Activated CD8-positive, alpha-beta memory T cell treated with anti-CD3 and anti-CD28 coated beads for 24 hours (primary cell): Measurements from ENCODE around the gene PTPRG.

Source experiments
- DNase-seq: peaks from one replicate; pipeline ENCODE4 v3.0.0-alpha.2; 2020

Gene PTPRG

DNA sequence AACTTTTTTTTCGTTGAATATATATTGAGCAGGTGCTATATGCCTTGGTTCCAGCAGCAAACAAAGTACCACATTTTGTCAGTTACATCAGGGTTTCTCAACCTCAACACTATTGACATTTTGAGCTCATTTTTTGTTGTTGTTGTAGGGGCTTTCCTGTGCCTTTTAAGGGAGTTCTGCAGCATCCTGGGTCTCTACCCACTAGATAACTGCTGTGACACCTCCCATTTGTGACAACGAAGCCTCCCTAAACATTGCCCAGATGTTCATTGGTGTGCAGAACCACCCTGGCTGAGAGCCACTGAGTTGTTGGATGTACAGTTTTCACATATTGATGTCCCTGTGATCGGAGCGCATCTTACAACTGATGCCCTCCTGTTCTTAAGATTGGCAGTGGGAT lies 382.6 kb downstream of the PTPRG start:
- DNase-seq = no peak

DNA sequence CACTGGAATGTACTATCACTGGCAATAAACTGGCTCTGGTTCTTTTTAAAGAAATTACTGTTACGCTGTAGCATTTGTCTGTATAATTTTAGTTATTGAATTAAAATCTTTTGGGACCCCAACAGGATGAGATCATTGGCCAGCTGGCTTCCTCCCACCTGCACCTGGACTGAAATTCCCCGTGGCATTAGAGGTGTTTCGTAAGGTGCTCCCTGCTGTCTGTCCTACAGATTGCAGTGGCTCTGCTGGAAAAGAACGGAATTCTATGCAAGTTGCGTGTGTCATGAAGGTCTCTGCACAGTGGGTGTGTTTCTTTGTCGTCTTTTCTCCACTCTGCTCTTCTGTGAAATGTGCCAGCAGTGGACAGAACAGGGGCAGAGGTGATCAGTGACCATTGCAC lies 383.4 kb downstream of the PTPRG start:
- DNase-seq = no peak

DNA sequence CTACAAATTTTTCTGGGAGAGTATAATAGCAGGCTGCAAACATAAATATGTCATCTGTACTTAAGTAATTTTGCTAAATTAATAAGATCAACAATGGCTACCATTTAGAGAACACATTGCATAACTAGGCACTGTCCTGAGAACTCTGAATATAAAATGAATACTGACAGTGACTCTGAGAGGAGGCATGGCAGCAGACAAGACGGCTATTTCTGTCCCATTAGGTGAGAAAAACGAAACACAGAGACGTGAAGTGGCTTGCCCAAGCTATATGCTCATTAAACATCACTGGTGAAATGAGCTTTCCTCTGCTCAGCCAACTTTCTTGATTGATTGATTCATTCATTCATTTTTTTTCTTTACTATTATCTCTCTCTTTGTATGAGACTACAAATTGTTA lies 384.3 kb downstream of the PTPRG start:
- no peak for DNase-seq

DNA sequence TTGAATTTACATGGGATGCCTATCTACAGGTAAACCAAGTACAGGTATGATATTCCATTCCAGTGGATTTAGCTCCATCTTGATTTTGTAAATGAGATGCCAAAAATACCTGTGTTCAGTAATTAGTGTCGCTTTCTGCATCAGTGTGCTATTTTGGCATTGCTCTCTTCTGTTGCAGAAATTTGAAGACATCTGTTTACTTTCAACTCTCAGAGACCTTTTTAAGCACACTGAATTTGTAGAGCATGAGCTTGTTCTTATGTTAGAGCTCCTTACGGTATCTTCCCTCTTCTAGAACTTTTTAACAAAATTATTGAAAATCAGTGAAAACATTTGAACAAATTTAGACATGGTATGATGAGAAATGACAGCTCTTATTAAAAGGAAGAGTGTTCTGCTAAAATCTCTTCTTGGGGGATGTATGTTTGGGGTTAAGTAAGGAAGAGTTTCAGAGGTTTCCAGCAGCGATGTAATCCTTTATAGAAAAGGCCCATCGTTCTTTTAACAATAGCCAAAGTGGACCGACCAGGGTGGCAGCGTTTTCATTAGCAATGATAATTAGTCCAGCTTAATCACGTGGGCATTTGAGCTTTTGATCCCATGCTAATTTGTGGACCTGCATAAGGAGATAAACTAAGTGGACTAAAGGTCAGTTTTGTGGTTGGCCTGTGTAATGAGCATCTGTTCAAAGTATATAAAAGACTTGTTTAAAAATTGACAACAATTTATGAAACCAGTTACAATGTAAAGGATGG lies 385.4 kb downstream of the PTPRG start:
- DNase-seq = no peak

DNA sequence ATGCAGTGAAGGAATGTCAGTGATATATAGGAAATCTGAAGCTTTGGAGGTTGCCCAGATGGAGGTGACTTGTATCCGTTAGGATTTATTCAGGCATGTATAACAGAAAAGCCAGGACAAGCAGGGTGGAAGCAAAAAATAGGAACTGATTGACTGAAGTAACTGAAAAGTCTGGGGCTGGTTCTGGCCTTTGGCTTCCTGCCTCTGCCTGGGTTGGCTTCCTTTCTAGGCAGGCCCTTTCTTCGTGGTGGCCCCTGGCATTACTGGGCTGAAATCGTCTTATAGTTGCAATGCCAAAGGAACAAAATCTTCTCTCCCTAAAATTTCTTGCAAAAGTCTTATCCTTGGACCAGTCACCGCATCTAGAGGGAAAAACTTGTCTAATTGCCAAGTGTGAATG lies 386.1 kb downstream of the PTPRG start:
- DNase-seq = no peak

DNA sequence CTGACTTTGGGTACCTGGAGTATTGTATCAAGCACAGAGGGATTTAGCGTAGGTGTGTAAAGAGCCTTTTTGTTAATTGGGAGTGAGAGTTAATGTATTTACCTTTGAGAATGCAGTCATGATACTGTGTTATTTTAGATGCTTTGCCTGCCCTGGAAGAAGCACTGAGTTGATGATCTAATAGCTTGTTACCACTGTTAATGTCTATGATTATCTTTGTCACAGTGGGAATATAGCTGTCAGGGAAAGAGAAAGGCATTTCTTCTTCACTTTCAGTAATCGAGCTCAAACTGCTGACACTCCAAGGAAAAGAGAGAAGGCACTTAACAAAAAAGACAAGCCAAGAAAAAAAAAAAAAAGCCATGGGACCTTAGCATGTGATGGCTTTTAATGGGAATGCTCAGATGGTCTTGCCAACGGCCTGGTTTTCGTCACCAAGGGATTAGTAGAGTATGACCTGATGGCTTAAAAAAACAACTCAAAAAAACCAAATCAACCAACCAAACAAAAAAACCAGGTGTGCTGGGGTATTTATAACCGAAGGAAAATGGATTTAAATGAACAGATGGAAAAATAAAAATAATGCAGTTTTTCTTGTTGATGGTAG lies 387.4 kb downstream of the PTPRG start:
- DNase-seq = no peak

DNA sequence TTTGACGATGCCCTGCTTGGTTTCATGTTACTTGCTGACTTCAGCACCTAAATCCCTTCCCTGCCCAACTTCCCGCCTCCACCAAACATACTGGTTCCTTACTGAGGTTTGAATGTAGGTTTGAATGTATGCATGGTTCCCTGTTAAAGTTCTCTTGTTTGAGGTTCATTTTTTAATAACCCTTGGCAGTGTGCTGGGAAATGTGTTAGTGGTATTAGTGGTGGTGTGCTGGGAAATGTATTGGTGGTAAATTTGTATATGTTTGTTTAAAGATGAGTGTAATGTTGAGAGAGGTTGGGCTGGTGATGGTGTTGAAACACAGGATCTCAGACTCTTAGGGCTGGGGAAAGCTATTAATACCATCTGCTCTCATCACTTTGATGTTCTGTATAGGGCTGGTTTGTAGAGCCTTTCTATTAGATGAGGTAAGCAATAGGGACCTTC lies 392.7 kb downstream of the PTPRG start:
- DNase-seq = no peak

DNA sequence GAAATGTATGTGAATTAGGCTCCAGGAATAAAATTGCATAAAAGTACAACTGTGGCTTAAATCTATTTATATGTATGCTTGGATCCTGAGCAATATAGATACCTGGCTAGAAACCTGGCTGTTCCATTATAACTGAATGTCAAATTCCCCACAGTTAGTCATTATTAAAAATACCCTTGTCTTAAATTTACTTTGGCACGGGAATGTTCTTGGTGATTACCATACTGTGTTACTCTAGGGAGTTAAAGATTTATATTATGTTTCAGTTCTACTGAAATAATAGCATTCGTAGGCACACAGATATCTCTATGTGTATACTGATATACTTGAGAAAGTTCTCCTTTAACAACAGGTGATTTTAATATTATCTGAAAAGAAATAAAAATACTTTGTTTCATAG lies 394.1 kb downstream of the PTPRG start:
- no peak for DNase-seq

DNA sequence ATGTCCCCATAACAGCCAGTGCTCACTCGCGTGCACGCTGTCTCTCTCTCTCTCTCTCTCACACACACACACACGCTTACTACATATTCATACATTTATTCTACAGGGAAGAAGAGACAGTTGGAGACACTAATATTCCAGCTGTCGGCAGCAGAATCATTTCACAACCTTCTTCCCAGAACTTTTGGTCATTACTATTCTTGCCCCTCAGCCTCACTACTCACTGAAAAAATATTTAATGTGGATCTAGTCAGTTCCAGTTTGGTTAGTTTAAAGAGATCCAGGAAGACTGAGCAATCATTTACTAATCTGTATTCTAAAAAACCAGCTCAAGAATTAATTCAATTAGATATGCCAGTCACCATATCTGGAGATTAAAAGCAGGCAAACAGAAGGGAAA lies 394.9 kb downstream of the PTPRG start:
- no peak for DNase-seq

DNA sequence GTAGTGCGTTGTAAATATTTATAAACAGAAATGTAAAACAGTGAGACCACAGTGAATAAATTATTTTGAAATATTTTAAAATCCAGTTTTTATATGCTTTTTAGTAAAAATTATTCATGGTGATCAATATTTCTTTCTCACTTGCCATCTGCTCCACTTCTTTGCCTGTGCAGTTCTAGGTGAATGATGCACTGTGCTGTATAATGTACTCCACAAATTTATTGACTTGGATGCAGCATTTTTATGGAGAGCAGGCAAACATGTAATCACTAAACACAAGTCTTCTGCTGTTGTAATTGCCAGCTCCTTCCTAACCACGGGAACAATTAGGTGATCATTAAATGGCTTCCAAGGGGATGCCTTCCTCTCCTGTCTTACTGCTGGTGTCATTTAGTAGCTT lies 395.9 kb downstream of the PTPRG start:
- no peak for DNase-seq

DNA sequence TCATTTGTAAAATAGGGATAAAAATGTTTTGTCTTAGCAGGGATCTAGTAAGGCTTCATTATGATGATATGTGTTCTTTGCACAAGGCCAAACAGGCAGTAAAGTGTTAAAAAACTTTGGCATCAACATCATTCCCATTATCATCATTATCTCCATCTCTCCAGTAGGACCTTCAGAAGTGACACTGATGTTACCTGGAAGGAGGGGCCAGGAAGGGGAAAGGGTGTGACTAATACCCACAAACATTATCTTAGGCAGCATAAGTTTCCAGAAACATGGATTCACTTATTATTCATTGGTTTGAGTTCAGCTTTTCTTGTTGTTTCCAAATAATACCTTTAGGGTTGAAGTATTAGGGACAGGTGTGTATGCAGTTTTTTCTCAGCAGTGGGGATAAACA lies 399.6 kb downstream of the PTPRG start:
- DNase-seq = no peak

DNA sequence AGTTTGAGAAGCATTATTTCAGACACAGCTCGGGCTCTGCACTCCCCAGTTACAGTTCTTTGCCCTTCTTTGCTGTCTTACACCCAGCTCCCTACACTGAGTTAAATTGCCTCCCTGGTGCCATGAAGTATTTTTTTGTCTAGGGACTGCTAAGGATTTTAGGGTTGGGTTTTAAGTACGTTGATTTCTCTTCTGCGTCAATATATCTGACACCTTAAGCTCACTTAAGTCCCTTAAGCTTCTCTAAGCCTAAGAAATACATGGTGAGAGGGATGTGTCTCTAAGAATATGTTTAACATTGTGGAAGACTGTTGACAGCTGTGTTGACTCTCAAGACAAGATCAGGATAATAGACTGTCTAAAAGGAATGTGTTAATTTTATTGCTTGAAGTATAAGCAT lies 400.5 kb downstream of the PTPRG start:
- DNase-seq = no peak

DNA sequence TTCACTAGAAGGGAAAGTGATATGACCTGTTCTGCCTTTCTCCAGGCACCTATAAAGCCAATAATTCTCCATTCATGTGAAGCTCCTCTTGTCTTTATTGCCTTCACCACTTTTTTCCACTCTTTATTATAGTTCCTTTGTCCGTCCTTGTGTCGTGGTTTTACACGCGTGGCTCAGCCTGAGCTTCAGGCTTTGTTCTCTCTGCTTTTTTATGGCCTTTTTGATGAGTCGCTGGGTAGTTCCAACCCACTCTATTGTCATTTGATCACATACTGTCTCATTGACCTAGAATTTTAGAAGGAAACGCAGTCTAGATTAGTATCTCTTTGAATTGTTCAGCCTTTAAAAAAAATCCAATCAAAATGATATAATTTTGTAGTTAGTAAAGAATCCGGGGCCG lies 403.2 kb downstream of the PTPRG start:
- DNase-seq = no peak

DNA sequence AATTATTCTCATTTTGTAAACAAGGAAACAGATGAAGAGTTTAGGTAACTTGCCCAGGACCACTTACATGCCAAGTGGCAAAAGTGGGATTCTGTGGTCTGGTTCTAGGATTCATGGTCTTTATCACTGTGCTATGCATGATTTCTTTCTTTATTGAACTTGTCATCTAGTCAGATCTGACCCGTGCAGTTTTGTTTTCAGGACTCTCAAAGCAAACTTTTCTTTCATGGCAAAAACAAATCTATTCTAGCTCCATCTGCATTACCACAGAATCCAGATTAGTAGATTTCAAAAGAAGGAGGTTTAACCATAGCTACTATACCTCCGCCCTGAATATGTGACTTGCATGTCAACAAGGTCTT lies 404.4 kb downstream of the PTPRG start:
- no peak for DNase-seq

DNA sequence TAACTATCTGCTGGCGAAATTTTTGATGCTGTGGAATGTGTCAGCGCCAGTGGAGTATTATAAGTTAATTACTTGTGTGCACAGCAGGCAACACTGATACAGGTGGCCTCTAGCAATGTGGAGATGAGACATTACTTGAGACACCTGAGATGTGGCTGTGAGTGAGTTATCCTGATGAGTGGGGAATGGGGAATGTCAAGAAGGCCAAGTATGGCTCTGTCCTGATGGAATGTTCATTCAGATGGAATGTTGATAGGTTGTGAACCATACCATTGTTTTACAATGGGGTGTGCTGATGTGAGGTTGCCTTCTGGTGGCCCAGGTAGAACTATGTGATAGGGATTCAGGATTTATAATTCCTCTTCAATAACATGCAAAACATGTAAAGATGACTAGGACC lies 404.8 kb downstream of the PTPRG start:
- DNase-seq = no peak

DNA sequence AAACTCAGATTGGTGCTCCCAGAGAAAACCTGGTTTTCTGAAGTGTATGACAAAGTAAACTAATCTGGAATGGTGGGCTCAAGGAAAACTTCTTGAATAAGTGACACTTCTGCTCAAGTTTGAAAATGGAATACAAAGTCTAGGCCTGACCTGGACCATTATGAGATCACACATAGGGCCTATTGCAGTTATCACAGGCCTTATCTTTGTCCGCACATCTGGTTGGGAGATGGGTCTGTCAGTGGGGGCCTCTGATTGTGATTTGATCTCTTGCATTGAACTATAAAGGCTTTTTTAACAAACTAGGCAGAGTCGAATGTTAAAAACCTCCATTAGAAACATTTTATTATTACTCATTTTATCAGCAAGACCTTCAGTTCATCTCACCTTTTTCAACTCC lies 405.6 kb downstream of the PTPRG start:
- no peak for DNase-seq

DNA sequence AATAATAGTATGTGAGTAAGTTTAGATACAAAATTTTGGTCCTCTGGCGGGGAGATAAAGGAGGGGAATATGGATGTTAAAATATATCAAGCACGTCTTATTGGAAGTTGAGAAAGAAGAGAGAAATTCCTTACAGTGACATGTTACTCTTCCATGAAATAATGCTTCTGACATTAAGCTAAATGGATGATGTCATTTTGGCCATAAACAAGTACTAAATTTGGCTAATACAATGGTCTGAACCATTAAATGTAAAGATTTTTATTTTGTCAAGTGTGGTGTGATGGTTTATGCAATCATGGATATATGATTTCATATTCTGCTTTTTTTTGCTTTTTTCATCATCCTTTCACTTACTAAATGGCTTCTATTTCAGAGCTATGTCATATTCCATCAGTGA lies 406.6 kb downstream of the PTPRG start:
- DNase-seq = no peak

DNA sequence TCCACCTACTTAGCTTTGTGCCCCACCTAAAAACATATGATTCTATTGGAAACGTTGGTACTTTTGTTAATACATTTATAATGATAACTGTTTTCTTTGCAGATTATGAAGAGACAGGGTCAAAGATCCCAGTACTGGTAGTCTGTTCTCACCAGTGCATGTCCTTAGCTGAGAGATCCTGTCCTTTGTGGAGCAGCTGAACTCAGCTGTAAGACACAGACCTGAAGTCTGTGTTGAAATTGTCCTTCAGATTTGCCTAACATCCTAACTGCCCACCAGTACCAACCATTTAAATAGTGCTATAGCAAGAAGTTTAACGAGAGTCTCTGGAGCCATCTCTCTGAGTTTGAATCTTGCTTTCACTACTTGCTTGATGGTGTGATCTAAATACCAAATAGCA lies 413.3 kb downstream of the PTPRG start:
- DNase-seq = no peak

DNA sequence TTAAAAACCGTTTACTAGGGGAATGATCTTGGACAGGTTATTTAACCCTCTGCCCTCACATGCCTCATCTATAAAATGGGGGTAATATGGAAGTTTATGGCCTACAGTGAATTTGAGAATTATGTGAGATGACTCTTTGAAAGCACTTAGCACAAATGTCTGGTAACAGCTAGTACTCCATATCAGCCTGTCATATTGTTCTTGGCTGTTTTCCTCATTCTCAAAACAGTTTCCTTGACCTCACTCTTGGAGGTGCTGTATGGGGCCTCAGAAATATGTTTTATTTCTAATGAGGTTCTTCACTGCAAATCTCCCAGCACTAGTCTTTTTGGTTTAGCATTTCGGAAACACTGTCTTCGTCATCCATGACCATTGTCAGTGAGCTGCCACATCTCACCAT lies 413.8 kb downstream of the PTPRG start:
- no peak for DNase-seq

DNA sequence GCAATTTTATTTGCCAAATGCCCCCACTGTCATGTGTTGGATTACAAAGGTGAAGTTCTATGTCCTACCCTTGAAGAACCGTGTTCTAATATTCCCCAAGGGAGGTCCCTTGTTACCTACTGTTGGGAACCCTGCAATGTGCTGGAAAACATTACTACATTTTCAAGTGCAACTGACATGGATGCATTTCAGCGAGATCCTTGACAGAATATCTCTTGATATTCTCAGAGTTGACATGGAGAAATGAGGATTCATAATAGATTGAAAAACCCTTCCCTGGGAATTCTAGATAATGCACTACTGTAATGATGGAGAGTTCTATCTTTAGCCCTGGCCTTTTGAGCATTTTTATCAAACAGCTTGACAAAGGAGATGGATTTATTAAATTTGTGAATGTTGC lies 414.6 kb downstream of the PTPRG start:
- no peak for DNase-seq

DNA sequence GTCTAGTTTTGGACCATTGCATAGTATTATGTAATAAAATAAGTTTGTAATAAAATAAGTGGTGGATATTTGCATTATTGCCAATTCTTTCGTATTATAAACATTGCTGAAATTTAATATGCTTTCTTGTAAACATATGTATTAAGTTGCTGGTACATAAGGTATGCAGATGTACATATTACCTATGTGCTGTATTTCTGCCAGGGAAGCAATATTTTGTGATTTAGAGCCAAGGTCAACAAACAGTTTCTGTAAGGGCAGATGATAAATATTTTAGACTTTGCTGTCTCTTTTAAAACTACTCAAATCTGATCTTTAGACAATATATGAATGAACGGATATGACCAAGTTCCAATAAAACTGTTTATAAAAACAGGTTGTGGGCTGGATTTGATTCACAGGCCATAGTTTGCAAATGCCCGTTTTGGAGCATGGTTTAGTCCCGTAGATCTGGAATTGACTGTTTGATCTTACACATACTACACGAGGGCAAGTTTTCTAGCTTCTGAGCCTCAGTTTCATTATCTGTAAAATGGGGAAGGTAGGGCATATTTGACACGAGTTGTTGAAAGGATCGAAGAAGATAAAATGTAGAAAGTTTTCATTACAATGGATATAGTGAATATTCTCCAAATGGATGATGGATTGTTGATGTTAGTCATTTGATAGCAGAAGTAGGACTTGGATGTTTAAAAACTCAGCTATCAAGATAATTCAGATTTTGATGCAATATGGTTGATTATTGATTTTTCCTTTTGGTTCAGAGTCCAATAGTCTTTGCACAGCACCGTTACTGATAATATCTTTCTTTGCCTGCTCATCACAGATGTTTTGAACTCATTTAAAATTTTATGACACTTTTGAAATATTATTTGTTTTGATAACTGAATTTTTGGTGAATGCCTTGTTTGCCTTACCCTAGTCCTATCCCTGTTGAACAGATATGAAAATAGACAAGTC lies 417.4 kb downstream of the PTPRG start:
- no peak for DNase-seq

DNA sequence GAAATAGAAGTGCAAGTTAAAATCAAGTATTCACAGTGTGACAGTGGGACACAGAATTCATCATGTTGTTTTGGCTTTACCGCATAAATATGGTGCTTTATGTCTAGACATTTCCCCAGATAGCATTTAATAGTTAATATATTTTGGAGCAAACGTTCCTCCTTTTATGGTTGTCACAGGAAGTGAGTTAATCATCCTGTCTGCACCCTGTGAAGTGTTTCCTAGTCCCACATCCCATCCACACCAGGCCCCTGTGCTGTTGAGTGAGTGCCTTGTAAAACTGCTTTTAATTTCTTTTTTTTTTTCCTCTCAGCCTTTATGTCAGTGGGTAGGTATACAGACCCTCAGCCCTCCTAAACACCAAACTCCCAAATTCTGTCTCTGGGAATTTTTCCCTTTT lies 418.3 kb downstream of the PTPRG start:
- no peak for DNase-seq

DNA sequence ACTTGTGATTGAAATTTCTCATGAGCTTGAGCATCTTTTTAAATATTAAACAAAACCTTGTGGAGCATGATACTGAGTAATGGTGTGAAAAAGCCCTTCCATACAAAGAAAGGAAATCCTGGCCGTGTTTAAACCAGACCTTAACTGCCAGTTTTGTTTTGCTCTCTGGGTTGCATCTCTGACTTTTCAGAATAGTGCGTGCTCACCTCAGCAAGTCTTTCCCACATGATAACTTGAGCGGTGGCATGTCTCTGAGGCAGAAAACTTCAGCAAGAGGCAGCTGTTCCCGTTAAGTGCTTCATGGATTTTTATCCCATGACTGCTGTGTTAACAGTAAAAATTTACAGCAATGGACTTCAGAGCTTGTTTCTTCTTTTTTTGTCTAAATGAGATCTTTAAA lies 418.7 kb downstream of the PTPRG start:
- no peak for DNase-seq

DNA sequence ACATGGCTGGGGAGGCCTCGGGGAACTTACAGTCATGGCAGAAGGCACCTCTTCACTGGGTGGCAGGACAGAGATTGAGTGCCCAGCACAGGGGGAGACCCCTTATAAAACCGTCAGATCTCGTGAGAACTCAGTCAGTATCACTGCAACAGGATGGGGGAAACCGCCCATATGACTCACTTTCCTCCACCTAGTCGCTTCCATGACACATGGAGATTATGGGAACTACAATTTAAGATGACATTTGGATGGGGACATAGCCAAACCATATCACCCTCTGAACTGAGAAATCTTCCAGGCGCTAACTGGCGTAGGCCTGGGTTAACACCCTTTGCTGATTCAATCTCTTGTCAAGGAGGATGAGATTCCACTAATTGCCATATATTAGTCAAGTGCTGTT lies 419.7 kb downstream of the PTPRG start:
- DNase-seq = no peak
